Ovary (tissue), 9 donors: ENCODE data around the gene DUS3L. TPM values are rescaled to one million over a fixed set of nuclear protein-coding genes. Genes with fewer than 3 reads are reported as not detected.
A peak's percentile ranks its signal among the peaks of the same experiment; 100 is the strongest.
"Not testable (repeated sequence)": the region's sequence is repeated elsewhere in the genome, so short reads cannot be mapped to it uniquely, and the experiment has no call there.

Source experiments
- DNase-seq, 5 donors: peaks; one replicate each; pipeline ENCODE4 v3.0.0-alpha.2; 2019 to 2020
- H3K27ac ChIP-seq, 2 donors: fragments of 200-600 bp; one replicate each; pipeline versions ENCODE4 v1.5.1 to v1.8.0; 2019 to 2022
- H3K27me3 ChIP-seq: fragments of 200-600 bp; one replicate; pipeline ENCODE4 v1.8.0; 2022
- H3K36me3 ChIP-seq: fragments of 200-600 bp; sonication (generic); one replicate; pipeline ENCODE4 v1.5.1; 2019
- H3K4me1 ChIP-seq: one replicate; pipeline ENCODE4 v1.8.1; 2013; ENCODE audit warnings: mild to moderate bottlenecking, moderate library complexity; ENCODE audit not compliant: insufficient read depth
- H3K4me3 ChIP-seq: fragments of 200-600 bp; sonication (generic); one replicate; pipeline ENCODE4 v1.5.1; 2017
- H3K9me3 ChIP-seq, 2 donors: fragments of 200-600 bp in 1 of 2; sonication (generic) in 1 of 2; one replicate each; pipeline versions ENCODE4 v1.5.1 to v1.8.1; 2013 to 2019; ENCODE audit warnings: mild to moderate bottlenecking in 1 of 2, moderate library complexity in 1 of 2
- CTCF ChIP-seq, 3 donors: fragments of 450-650 bp in 2 of 3; fragments of 200-600 bp in 1 of 3; IDR thresholded peaks; one replicate each; pipeline versions ENCODE4 v1.5.1 to v1.8.0; 2016 to 2022; ENCODE audit warnings: antibody characterized with exemption in 3 of 3, mild to moderate bottlenecking in 1 of 3
- EP300 ChIP-seq: sonication (generic); formaldehyde crosslinking; IDR thresholded peaks from one replicate; pipeline ENCODE4 v1.6.1; 2017; ENCODE audit warnings: antibody characterized with exemption
- POLR2A ChIP-seq: fragments of 450-650 bp; IDR thresholded peaks from one replicate; pipeline ENCODE4 v1.6.1; 2017; ENCODE audit warnings: antibody characterized with exemption, mild to moderate bottlenecking, moderate library complexity
- WGBS, 3 donors: extraction: QIAGEN DNeasy Blood & Tissue Kit in 1 of 3; methylation state at CpG; one replicate each; pipeline versions ENCODE4 v1.1.5 to v1.1.7; 2013 to 2017; 5-methylcytosine and 5-hydroxymethylcytosine counted together
- intact Hi-C, 4 donors: fragments of 100-400 bp; cut with DNase I; formaldehyde crosslinking; loops; one replicate each; pipeline versions ENCODE4 v1.11.0 to v1.15.1; 2022 to 2023
- polyA plus RNA-seq, 2 donors: library from polyadenylated mRNA; stranded (reverse); fragments of 200-250 nt in 1 of 2; fragments of 350-450 nt in 1 of 2; fragmentation: Illumina TruSeq in 1 of 2; extraction: RNeasy Lipid Tissue Mini Kit (QIAGEN cat#74804) in 1 of 2; gene quantifications; one replicate each; pipeline ENCODE4 v1.2.3, GENCODE V29; 2013 to 2014
- total RNA-seq, 7 donors: library from RNA; depleted of rRNA in 2 of 7; stranded (reverse); fragments of >200 nt in 2 of 7; fragmentation: NEBNext Ultra II Directional in 3 of 7; extraction: Animal tissue kit (Norgen Biotek cat#: 25700) in 3 of 7; gene quantifications; one replicate each; pipeline versions ENCODE4 v1.1.0 to v1.2.4, GENCODE V29; 2016 to 2023
- donor health status: DM: no; HTN: no; CAD: no; lungs with moderate emphysema.
- donor health status: DM: no; HTN: no; CAD: no.
- donor health status: Bipolar disorder and iron deficiency.
- donor health status: DM: yes; HTN: yes; CAD: no.
- donor health status: DM: no; HTN: no; CAD: no.
- donor health status: DM: yes; HTN: yes; CAD: no.

DUS3L gene
- total and polyA plus RNA-seq, 9 donors = 1.2 to 50.1 (median 39.7) TPM

GRCh38 chr19:5782945-5783919, 7.7 kb downstream of the DUS3L start:
- Histone ChIP-seq H3K4me3 (no peak overlapping the region), H3K27me3 (no peaks in the 10 kb centered on the region), H3K4me1 (no peaks in the 10 kb centered on the region), H3K9me3 (no peaks in the 10 kb centered on the region), H3K36me3 (no peaks in the 10 kb centered on the region), H3K27ac (no peak overlapping the region)
- peak in 1 of 5 donors; percentile 25 for DNase-seq
- 63 to 67% (median 64%) methylated on average over 45 to 48 of the region's 48 CpGs for whole genome bisulfite sequencing, 3 donors
- intact Hi-C loops = loop anchor here in 1 of 4 donors (10.0 kb wide), 1 partner anchor 242 kb away; no protein-coding TSS in a partner anchor
- no peak for TF ChIP-seq EP300
- no peak for TF ChIP-seq POLR2A
- no peak for TF ChIP-seq CTCF (IDR thresholded peaks at IDR 0.05)

- Histone ChIP-seq H3K36me3 (no peaks in the 10 kb centered on the region), H3K27me3 (no peaks in the 10 kb centered on the region), H3K4me3 (no peak overlapping the region), H3K9me3 (no peaks in the 10 kb centered on the region), H3K4me1 (no peaks in the 10 kb centered on the region), H3K27ac (no peak overlapping the region)
- 70 to 79% (median 72%) methylated on average over 9 of the region's 9 CpGs for WGBS, 3 donors
- TF ChIP-seq POLR2A (no peak), CTCF (IDR thresholded peaks at IDR 0.05) (no peak), EP300 (no peak)
- intact Hi-C loops = loop anchor here in 1 of 4 donors (10.0 kb wide), 1 partner anchor 242 kb away; no protein-coding TSS in a partner anchor
- DNase-seq = no peak
These were observed 8.6 kb downstream of the DUS3L start for GRCh38 chr19:5782322-5782721.

- WGBS, 3 donors = 75 to 88% (median 78%) methylated on average over 11 of the region's 11 CpGs
- not testable (repeated sequence) for H3K27ac ChIP-seq, H3K36me3 ChIP-seq, H3K9me3 ChIP-seq, H3K4me1 ChIP-seq, DNase-seq, H3K4me3 ChIP-seq, H3K27me3 ChIP-seq
- intact Hi-C loops = loop anchor here in 1 of 4 donors (10.0 kb wide), 1 partner anchor 244 kb away; no protein-coding TSS in a partner anchor
These were observed 10.0 kb downstream of the DUS3L start for GRCh38 chr19:5780916-5781315.

GRCh38 chr19:5778402-5778801, 12.6 kb downstream of the DUS3L start:
- no peak overlapping the region for H3K4me3 ChIP-seq
- no peaks in the 10 kb centered on the region for H3K4me1 ChIP-seq
- 74 to 78% (median 74%) methylated on average over 17 of the region's 17 CpGs for WGBS, 3 donors
- H3K36me3 ChIP-seq = no peaks in the 10 kb centered on the region
- DNase-seq = no peak
- no peak overlapping the region for H3K27ac ChIP-seq
- TF ChIP-seq POLR2A (no peak), CTCF (IDR thresholded peaks at IDR 0.05) (no peak), EP300 (no peak)
- H3K27me3 ChIP-seq = no peaks in the 10 kb centered on the region
- peaks cover 0 to 4% of the 10 kb centered on the region in 2 donors for H3K9me3 ChIP-seq
- intact Hi-C loops = no loop called here
